Measurements from ENCODE around the gene MYO3B. TPM values are rescaled to one million over a fixed set of nuclear protein-coding genes. Genes with fewer than 3 reads are reported as not detected.

MYO3B gene
- polyA plus RNA-seq, 2 of the 4 experiments (the other 2 are of a cell fraction): 0.01 TPM; not detected in 1

DNA sequence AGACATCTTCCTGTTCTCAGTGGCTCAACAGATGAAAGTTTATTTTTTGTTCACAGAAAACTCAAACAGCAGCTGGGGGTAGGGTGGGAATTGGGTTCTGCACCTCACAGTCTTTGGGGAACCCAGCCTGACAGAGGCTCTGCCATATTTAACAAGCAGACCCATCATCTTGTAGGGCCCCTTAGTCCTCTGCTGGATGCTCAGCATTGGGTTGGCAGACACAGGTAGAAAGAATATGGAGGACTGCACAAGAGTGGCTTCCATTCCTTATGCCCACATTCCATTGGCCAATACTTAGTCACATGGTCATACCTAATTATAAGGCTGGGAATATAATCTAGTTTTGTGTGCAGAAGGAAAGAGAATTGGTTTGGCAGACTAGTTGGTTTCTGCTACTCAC is 89.1 kb downstream of the MYO3B start:
- H3K4me1 ChIP-seq: no peaks in the 10 kb centered on the region
- FAIRE-seq (no peak), DNase-seq (ENCODE audit: low read depth in 1 of 2, low spot score in 1 of 2) (no peak), ATAC-seq (no peak)
- no peak for TF ChIP-seq EHF (CRISPR knock-in tag; IDR thresholded peaks at IDR 0.05)
- no peak for TF ChIP-seq JUNB (IDR thresholded peaks at IDR 0.05)
- no peak for TF ChIP-seq CEBPB (IDR thresholded peaks at IDR 0.05)
- no peak for TF ChIP-seq MAZ (IDR thresholded peaks at IDR 0.05; ENCODE audit: borderline replicate concordance, low read depth, low read length)
- TF ChIP-seq, protein P1, sequence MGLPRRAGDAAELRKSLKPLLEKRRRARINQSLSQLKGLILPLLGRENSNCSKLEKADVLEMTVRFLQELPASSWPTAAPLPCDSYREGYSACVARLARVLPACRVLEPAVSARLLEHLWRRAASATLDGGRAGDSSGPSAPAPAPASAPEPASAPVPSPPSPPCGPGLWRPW (IDR thresholded peaks at IDR 0.05): no peak
- no peak for TF ChIP-seq KDM5A (IDR thresholded peaks at IDR 0.05)
- TF ChIP-seq CHD2 (IDR thresholded peaks at IDR 0.05; ENCODE audit: low read length, partially characterized antibody): no peak
- TF ChIP-seq HEYL (CRISPR knock-in tag; IDR thresholded peaks at IDR 0.05): no peak
- no peak overlapping the region for H3K4me2 ChIP-seq
- ChIA-PET CTCF (no interaction called here), POLR2A (no interaction called here)
- H3K27ac ChIP-seq: no peak overlapping the region
- H3K4me3 ChIP-seq: no peak overlapping the region
- H3K9me3 ChIP-seq: no peaks in the 10 kb centered on the region

DNA sequence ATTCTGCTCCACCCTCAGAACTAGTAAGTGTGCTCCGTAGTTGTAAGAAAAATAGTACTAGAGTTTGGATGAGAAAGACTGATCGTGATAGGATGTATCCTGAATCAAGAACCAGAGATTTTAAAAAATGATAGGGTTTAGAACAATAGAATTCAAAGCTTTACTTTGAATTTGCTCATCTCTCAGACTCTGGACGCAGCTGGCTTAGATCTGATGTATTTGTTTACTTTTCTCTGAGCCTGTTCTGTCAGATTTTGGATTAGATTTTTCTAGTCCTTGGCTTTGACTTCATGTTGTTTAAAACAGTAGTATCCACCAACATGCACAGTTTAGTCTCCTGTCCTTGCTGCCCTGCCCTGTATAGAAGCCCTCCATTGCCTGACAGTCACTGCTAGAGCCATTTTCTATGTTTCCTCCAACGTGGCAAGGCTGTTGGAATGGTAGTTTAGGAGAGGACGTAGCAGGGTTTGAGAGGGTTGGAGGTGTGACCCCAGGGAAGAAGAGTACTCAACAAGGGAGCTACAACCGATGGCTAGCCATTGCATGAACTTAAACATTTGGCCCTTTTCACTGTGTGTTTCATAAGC is 92.4 kb downstream of the MYO3B start:
- POLR2A ChIA-PET: no interaction called here
- WGBS (ENCODE audit: missing lambda C conversion rate): 13% methylated on average over 6 of the region's 6 CpGs
- ATAC-seq: no peak

DNA sequence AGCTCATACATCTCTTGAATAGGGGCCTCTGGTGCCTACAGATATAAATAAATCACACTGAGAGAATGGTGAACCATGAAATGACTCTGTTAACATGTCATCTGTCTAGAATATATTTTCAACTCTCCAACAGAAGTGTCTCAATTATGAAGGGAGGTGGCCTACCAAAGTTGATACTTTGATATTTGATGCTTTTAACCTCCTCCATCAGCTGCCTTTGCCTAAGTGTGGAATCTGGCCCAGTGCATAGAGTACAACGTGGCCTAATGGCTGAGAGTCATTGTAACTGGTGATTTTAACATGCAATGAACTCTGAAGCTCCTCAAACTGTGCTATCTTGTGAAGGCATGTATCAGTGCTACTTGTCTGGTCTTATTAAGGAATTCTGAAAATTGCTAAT is 93.4 kb downstream of the MYO3B start:
- CTCF ChIA-PET: no interaction called here
- no peak overlapping the region for H3K4me3 ChIP-seq
- TF ChIP-seq TP53 (CRISPR knock-in tag; IDR thresholded peaks at IDR 0.05): no peak
- no peak for TF ChIP-seq EHF (CRISPR knock-in tag; IDR thresholded peaks at IDR 0.05)
- TF ChIP-seq PHF8 (IDR thresholded peaks at IDR 0.05; ENCODE audit: borderline replicate concordance, low read depth): no peak
- TF ChIP-seq MYC (IDR thresholded peaks at IDR 0.05; ENCODE audit: borderline replicate concordance, low read length): no peak
- no peak for TF ChIP-seq ZC3H11A (IDR thresholded peaks at IDR 0.05)
- TF ChIP-seq RNF2 (IDR thresholded peaks at IDR 0.05; ENCODE audit: borderline replicate concordance, low read depth): no peak
- no peak for TF ChIP-seq EHMT2 (IDR thresholded peaks at IDR 0.05; ENCODE audit: low read depth)
- no peak for TF ChIP-seq CEBPB (IDR thresholded peaks at IDR 0.05)
- no peak for TF ChIP-seq POLR2AphosphoS2 (conservative IDR thresholded peaks at IDR 0.05; ENCODE audit: low read length)
- TF ChIP-seq, protein P2, sequence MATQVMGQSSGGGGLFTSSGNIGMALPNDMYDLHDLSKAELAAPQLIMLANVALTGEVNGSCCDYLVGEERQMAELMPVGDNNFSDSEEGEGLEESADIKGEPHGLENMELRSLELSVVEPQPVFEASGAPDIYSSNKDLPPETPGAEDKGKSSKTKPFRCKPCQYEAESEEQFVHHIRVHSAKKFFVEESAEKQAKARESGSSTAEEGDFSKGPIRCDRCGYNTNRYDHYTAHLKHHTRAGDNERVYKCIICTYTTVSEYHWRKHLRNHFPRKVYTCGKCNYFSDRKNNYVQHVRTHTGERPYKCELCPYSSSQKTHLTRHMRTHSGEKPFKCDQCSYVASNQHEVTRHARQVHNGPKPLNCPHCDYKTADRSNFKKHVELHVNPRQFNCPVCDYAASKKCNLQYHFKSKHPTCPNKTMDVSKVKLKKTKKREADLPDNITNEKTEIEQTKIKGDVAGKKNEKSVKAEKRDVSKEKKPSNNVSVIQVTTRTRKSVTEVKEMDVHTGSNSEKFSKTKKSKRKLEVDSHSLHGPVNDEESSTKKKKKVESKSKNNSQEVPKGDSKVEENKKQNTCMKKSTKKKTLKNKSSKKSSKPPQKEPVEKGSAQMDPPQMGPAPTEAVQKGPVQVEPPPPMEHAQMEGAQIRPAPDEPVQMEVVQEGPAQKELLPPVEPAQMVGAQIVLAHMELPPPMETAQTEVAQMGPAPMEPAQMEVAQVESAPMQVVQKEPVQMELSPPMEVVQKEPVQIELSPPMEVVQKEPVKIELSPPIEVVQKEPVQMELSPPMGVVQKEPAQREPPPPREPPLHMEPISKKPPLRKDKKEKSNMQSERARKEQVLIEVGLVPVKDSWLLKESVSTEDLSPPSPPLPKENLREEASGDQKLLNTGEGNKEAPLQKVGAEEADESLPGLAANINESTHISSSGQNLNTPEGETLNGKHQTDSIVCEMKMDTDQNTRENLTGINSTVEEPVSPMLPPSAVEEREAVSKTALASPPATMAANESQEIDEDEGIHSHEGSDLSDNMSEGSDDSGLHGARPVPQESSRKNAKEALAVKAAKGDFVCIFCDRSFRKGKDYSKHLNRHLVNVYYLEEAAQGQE (IDR thresholded peaks at IDR 0.05): no peak
- TF ChIP-seq BHLHE40 (IDR thresholded peaks at IDR 0.05; ENCODE audit: low read depth, low read length): no peak
- TF ChIP-seq FOXS1 (CRISPR knock-in tag; IDR thresholded peaks at IDR 0.05): no peak
- no peak for TF ChIP-seq GATA3 (IDR thresholded peaks at IDR 0.05; ENCODE audit: borderline replicate concordance)
- TF ChIP-seq, protein P3, sequence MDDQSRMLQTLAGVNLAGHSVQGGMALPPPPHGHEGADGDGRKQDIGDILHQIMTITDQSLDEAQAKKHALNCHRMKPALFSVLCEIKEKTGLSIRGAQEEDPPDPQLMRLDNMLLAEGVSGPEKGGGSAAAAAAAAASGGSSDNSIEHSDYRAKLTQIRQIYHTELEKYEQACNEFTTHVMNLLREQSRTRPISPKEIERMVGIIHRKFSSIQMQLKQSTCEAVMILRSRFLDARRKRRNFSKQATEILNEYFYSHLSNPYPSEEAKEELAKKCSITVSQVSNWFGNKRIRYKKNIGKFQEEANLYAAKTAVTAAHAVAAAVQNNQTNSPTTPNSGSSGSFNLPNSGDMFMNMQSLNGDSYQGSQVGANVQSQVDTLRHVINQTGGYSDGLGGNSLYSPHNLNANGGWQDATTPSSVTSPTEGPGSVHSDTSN (IDR thresholded peaks at IDR 0.05): no peak
- WGBS (ENCODE audit: missing lambda C conversion rate): 7% methylated on average over 1 of the region's 1 CpG
- FAIRE-seq (no peak), ATAC-seq (no peak), DNase-seq (ENCODE audit: low read depth in 1 of 2, low spot score in 1 of 2) (no peak)
- POLR2A ChIA-PET: no interaction called here
- no peak overlapping the region for H3K27ac ChIP-seq
- no peaks in the 10 kb centered on the region for H3K9me3 ChIP-seq
- no peak overlapping the region for H3K4me2 ChIP-seq
- H3K4me1 ChIP-seq: no peaks in the 10 kb centered on the region

More for the DNA sequence above, 92.4 kb downstream of the MYO3B start:
- DNase-seq (ENCODE audit: low read depth in 1 of 2, low spot score in 1 of 2) (no peak), FAIRE-seq (no peak)
- CTCF ChIA-PET: interaction anchor here (0.9 kb wide), 1 partner anchor 13 kb away, joined by 4 read pairs; no protein-coding TSS in a partner anchor
- no peak for TF ChIP-seq RCOR1 (IDR thresholded peaks at IDR 0.05; ENCODE audit: low read depth, low read length)
- TF ChIP-seq EHMT2 (IDR thresholded peaks at IDR 0.05; ENCODE audit: low read depth): no peak
- TF ChIP-seq HDAC2 (IDR thresholded peaks at IDR 0.05): no peak
- no peak for TF ChIP-seq HOXB5 (CRISPR knock-in tag; IDR thresholded peaks at IDR 0.05)
- no peak for TF ChIP-seq ESRRA (IDR thresholded peaks at IDR 0.05; ENCODE audit: borderline replicate concordance, low read length)
- no peak for TF ChIP-seq SMC3 (IDR thresholded peaks at IDR 0.05)
- TF ChIP-seq, protein P4, sequence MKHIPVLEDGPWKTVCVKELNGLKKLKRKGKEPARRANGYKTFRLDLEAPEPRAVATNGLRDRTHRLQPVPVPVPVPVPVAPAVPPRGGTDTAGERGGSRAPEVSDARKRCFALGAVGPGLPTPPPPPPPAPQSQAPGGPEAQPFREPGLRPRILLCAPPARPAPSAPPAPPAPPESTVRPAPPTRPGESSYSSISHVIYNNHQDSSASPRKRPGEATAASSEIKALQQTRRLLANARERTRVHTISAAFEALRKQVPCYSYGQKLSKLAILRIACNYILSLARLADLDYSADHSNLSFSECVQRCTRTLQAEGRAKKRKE (CRISPR knock-in tag; IDR thresholded peaks at IDR 0.05; ENCODE audit: low read depth): no peak
- no peak for TF ChIP-seq MAZ (IDR thresholded peaks at IDR 0.05; ENCODE audit: borderline replicate concordance, low read depth, low read length)
- no peak for TF ChIP-seq MAFK (IDR thresholded peaks at IDR 0.05; ENCODE audit: partially characterized antibody)
- no peak for TF ChIP-seq JUN (IDR thresholded peaks at IDR 0.05)
- TF ChIP-seq FOSL2 (IDR thresholded peaks at IDR 0.05): no peak
- no peak for TF ChIP-seq FOSL2 (CRISPR knock-in tag; IDR thresholded peaks at IDR 0.05)
- TF ChIP-seq SREBF2 (IDR thresholded peaks at IDR 0.05): no peak
- TF ChIP-seq FOSB (CRISPR knock-in tag; IDR thresholded peaks at IDR 0.05): no peak
- TF ChIP-seq CBX2 (IDR thresholded peaks at IDR 0.05; ENCODE audit: borderline replicate concordance, low read depth): no peak
- TF ChIP-seq CHD4 (IDR thresholded peaks at IDR 0.05; ENCODE audit: borderline replicate concordance): no peak
- TF ChIP-seq, protein P5, sequence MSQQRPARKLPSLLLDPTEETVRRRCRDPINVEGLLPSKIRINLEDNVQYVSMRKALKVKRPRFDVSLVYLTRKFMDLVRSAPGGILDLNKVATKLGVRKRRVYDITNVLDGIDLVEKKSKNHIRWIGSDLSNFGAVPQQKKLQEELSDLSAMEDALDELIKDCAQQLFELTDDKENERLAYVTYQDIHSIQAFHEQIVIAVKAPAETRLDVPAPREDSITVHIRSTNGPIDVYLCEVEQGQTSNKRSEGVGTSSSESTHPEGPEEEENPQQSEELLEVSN (IDR thresholded peaks at IDR 0.05; ENCODE audit: borderline replicate concordance, low read depth): no peak
- TF ChIP-seq TFCP2L1 (CRISPR knock-in tag; IDR thresholded peaks at IDR 0.05): no peak
- Histone ChIP-seq H3K4me1 (no peaks in the 10 kb centered on the region), H3K4me3 (no peak overlapping the region), H3K27ac (no peak overlapping the region), H3K9me3 (no peaks in the 10 kb centered on the region), H3K4me2 (no peak overlapping the region)
